K562 treated with DMSO at 1 percent for 24 hours (cell line): Measurements from ENCODE around the gene TP53AIP1. TPM values are rescaled to one million over a fixed set of nuclear protein-coding genes. Genes with fewer than 3 reads are reported as not detected.

Source experiments
- total RNA-seq: library from RNA; unstranded; fragments of 300-600 nt; gene quantifications from 2 replicates; pipeline ENCODE4 v1.2.3, GENCODE V29; 2022; ENCODE audit warnings: low read depth; ENCODE audit not compliant: insufficient read depth

TP53AIP1 gene, protein sequence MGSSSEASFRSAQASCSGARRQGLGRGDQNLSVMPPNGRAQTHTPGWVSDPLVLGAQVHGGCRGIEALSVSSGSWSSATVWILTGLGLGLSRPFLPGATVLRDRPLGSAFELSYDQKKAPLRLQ
- total RNA-seq: not detected in 2 replicates

GRCh38 chr11:128942817-128943427 is at the start of gene TP53AIP1:
TSS of gene TP53AIP1 (minus strand) at chr11:128942871. CDS start at chr11:128937818, 5,053 bp downstream.

GRCh38 chr11:128890543-128891368 is 51.9 kb downstream of the TP53AIP1 start, which contains the start of gene KCNJ5:
TSS of gene KCNJ5 (plus strand) at chr11:128891356. CDS start at chr11:128911274, 19,918 bp downstream.

Other genes with a start within 250 kb of the TP53AIP1 start
- not detected in 2 replicates for gene FLI1, start 248.8 kb downstream of the TP53AIP1 start, total RNA-seq
- gene KCNJ1, start 75.6 kb downstream of the TP53AIP1 start, total RNA-seq: not detected in 2 replicates
- not detected in 2 replicates for gene KCNJ5, start 51.5 kb downstream of the TP53AIP1 start, total RNA-seq
- not detected in 2 replicates for gene ARHGAP32, start 249.5 kb upstream of the TP53AIP1 start, total RNA-seq